Tibial nerve (tissue), 3 donors: ENCODE results near the gene C1orf198.

Experiments used
- POLR2A ChIP-seq, 2 donors: fragments of 450-650 bp; IDR thresholded peaks; one replicate each; pipeline ENCODE4 v1.6.1; 2017; ENCODE audit warnings: antibody characterized with exemption in 2 of 2, mild to moderate bottlenecking in 2 of 2, moderate library complexity in 2 of 2
- TF ChIP-seq, protein P1 (sequence below), 5 experiments: fragments of 200-600 bp in 3 of 5; fragments of 450-650 bp in 2 of 5; sonication (generic) in 3 of 5; IDR thresholded peaks; one replicate each; pipeline ENCODE4 v1.5.1; 2016 to 2019; ENCODE audit warnings: antibody characterized with exemption in 5 of 5, mild to moderate bottlenecking in 3 of 5, moderate library complexity in 2 of 5

DNA sequence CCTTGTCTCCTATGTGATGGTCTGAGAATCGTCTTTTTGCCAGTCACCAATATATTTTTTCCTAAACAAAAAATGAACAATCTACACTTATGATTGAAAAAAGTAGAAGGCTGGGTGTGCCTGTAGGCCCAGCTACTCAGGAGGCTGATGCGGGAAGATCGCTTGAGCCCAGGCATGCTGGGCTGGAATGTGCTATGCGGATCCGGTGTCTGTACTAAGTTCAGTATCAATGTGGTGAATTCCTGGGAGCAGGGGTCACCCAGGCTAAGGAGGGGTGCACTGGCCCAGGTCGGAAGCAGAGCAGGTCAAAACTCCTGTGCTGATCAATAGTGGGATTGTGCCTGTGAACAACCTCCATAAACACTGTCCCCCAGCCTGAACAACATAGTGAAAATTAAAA, 25.7 kb upstream of the C1orf198 start:
- TF ChIP-seq, protein P1, sequence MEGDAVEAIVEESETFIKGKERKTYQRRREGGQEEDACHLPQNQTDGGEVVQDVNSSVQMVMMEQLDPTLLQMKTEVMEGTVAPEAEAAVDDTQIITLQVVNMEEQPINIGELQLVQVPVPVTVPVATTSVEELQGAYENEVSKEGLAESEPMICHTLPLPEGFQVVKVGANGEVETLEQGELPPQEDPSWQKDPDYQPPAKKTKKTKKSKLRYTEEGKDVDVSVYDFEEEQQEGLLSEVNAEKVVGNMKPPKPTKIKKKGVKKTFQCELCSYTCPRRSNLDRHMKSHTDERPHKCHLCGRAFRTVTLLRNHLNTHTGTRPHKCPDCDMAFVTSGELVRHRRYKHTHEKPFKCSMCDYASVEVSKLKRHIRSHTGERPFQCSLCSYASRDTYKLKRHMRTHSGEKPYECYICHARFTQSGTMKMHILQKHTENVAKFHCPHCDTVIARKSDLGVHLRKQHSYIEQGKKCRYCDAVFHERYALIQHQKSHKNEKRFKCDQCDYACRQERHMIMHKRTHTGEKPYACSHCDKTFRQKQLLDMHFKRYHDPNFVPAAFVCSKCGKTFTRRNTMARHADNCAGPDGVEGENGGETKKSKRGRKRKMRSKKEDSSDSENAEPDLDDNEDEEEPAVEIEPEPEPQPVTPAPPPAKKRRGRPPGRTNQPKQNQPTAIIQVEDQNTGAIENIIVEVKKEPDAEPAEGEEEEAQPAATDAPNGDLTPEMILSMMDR (IDR thresholded peaks at IDR 0.05): no peak
- no peak for TF ChIP-seq POLR2A (IDR thresholded peaks at IDR 0.05)
